Cortex of kidney (tissue), 1 donor: Measurements from ENCODE around the gene NEUROD4.
"Not testable (repeated sequence)": the region's sequence is repeated elsewhere in the genome, so short reads cannot be mapped to it uniquely, and the experiment has no call there.

Experiments used
- DNase-seq: peaks from one replicate; lab custom pipeline; 2025; lab: John Stamatoyannopoulos, UW

Gene NEUROD4

GRCh38 chr12:55019784-55020183 lies at the start of gene NEUROD4:
Gene NEUROD4, plus strand, starts transcription at chr12:55019974. Its CDS starts 6,466 bp downstream, at chr12:55026440.
- no peak for DNase-seq

- DNase-seq = no peak
These were observed 49.0 kb upstream of the NEUROD4 start for GRCh38 chr12:54970741-54971140.

- no peak for DNase-seq
These were observed 46.2 kb upstream of the NEUROD4 start for GRCh38 chr12:54973556-54973955.

- DNase-seq = no peak
These were observed 45.5 kb upstream of the NEUROD4 start for GRCh38 chr12:54974279-54974678.

- no peak for DNase-seq
These were observed 44.5 kb upstream of the NEUROD4 start for GRCh38 chr12:54975272-54975671.

- DNase-seq = no peak
These were observed 43.9 kb upstream of the NEUROD4 start for GRCh38 chr12:54975875-54976274.

GRCh38 chr12:54977155-54977554 lies 42.6 kb upstream of the NEUROD4 start:
- DNase-seq = no peak

GRCh38 chr12:54977857-54978256 lies 41.9 kb upstream of the NEUROD4 start:
- no peak for DNase-seq

GRCh38 chr12:54980341-54980740 lies 39.4 kb upstream of the NEUROD4 start:
- DNase-seq = no peak

GRCh38 chr12:54981796-54982195 lies 38.0 kb upstream of the NEUROD4 start:
- no peak for DNase-seq

GRCh38 chr12:54983536-54984101 lies 36.2 kb upstream of the NEUROD4 start:
- no peak for DNase-seq

GRCh38 chr12:54984658-54985376 lies 35.0 kb upstream of the NEUROD4 start, which contains the start of gene TESPA1:
Gene TESPA1, minus strand, starts transcription at chr12:54984762. Its CDS starts 10,200 bp downstream, at chr12:54974562.
- no peak for DNase-seq

GRCh38 chr12:54986773-54987172 lies 33.0 kb upstream of the NEUROD4 start:
- DNase-seq = not testable (repeated sequence)

GRCh38 chr12:54987611-54988231 lies 32.1 kb upstream of the NEUROD4 start:
- no peak for DNase-seq

GRCh38 chr12:54988402-54989054 lies 31.2 kb upstream of the NEUROD4 start:
- DNase-seq = no peak

GRCh38 chr12:54989829-54990228 lies 29.9 kb upstream of the NEUROD4 start:
- no peak for DNase-seq

- no peak for DNase-seq
These were observed 28.4 kb upstream of the NEUROD4 start for GRCh38 chr12:54991161-54991990.

GRCh38 chr12:54991991-54992375 lies 27.8 kb upstream of the NEUROD4 start:
- DNase-seq = no peak

- no peak for DNase-seq
These were observed 26.5 kb upstream of the NEUROD4 start for GRCh38 chr12:54993181-54993835.

- no peak for DNase-seq
These were observed 23.6 kb upstream of the NEUROD4 start for GRCh38 chr12:54996205-54996604.

- no peak for DNase-seq
These were observed 21.7 kb upstream of the NEUROD4 start for GRCh38 chr12:54997929-54998522.
